Ascending aorta (tissue), 2 donors: ENCODE data around the gene ADRA1B. TPM values are rescaled to one million over a fixed set of nuclear protein-coding genes. Genes with fewer than 3 reads are reported as not detected.

ENCODE experiments used
- DNase-seq, 2 donors: peaks; one replicate each; pipeline ENCODE4 v3.0.0-alpha.2; 2019; ENCODE audit warnings: low spot score in 2 of 2
- H3K27ac ChIP-seq, 2 donors: fragments of 200-600 bp; sonication (generic); one replicate each; pipeline ENCODE4 v1.5.1; 2016 to 2017; ENCODE audit warnings: mild to moderate bottlenecking in 1 of 2
- H3K27me3 ChIP-seq: fragments of 200-600 bp; sonication (generic); one replicate; pipeline ENCODE4 v1.5.1; 2017
- H3K36me3 ChIP-seq, 2 donors: fragments of 200-600 bp; sonication (generic); one replicate each; pipeline ENCODE4 v1.5.1; 2016
- H3K4me1 ChIP-seq, 2 donors: fragments of 200-600 bp; sonication (generic); one replicate each; pipeline ENCODE4 v1.5.1; 2016 to 2017; ENCODE audit warnings: mild to moderate bottlenecking in 1 of 2
- H3K4me3 ChIP-seq, 2 donors: fragments of 200-600 bp; sonication (generic); one replicate each; pipeline ENCODE4 v1.5.1; 2016 to 2017; ENCODE audit warnings: mild to moderate bottlenecking in 1 of 2
- H3K9me3 ChIP-seq, 2 donors: fragments of 200-600 bp; sonication (generic); one replicate each; pipeline ENCODE4 v1.5.1; 2016
- CTCF ChIP-seq, 3 experiments: fragments of 200-600 bp in 2 of 3; fragments of 450-650 bp in 1 of 3; sonication (generic) in 2 of 3; IDR thresholded peaks; one replicate each; pipeline ENCODE4 v1.5.1; 2016 to 2019; ENCODE audit warnings: antibody characterized with exemption in 3 of 3, mild to moderate bottlenecking in 1 of 3, moderate library complexity in 1 of 3
- intact Hi-C: fragments of 100-400 bp; cut with DNase I; formaldehyde crosslinking; loops from one replicate; pipeline ENCODE4 v1.15.1; 2023
- total RNA-seq: library from RNA; depleted of rRNA; stranded (reverse); fragments of >200 nt; gene quantifications from one replicate; pipeline ENCODE4 v1.1.0, GENCODE V29; 2016

The ADRA1B gene
- 20.6 TPM for total RNA-seq

DNA sequence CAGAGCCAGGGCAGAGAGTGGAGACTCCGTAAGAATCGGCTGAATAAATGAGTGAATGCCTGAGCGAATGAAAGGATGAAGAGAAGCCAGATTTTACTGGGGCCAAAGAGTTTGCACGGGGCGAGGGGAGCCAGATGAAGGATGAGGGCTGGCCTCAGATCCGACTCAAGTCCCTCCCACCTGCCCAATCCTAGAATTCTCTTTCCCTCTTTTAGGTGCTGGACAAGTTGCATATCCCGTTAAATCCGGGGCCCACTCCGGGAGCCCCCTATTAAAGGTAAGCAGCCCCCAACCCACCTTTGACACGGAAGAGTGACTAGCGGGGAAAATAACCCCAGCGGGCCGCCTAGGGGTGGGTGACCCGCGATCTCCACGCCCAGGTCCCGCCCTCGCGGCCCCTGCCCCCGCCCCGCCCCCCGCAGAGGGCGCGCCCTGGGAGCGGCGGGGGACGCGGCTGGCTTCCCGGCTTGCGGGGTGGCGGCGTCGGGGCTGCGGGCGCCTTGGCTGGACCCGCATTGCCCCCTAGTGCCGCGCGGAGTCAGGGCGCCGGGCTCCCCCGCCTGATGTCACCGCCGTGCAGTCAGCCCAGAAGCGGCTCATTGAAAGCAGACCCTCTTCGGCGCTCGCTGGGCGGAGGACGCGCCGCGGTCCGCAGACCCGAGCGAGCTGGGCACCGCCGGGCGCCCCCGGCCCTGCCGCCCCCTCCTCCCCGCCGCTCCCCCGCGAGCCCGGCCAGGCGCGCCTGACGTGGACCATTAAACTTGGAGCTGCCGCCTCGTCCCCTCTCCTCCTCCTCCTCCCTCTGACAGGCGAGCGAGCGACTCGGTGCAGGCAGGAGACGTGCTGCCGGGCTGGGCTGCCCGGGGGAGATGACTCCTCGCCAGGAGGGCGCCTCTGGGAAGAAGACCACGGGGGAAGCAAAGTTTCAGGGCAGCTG is at the start of gene ADRA1B:
TSS of gene ADRA1B (plus strand) at position 579 of the 937 bp plus-strand sequence. CDS start 424 bp downstream, outside the sequence.
- Histone ChIP-seq H3K4me1 (peaks cover 27 to 41% of the 10 kb centered on the region in 2 donors), H3K27me3 (no peaks in the 10 kb centered on the region), H3K4me3 (peak within 1 kb of the TSS; percentile 59 to 84), H3K9me3 (no peaks in the 10 kb centered on the region), H3K27ac (peak within 1 kb of the TSS; percentile 93 to 94), H3K36me3 (no peaks in the 10 kb centered on the region)
- intact Hi-C loops: loop anchor here (1.0 to 10.0 kb wide), 7 partner anchors 51 to 472 kb away; no protein-coding TSS in a partner anchor
- peak in 1 of 2 donors; percentile 89 for DNase-seq
- TF ChIP-seq CTCF (IDR thresholded peaks at IDR 0.05): peak; percentile 61 to 89 (median 65)

DNA sequence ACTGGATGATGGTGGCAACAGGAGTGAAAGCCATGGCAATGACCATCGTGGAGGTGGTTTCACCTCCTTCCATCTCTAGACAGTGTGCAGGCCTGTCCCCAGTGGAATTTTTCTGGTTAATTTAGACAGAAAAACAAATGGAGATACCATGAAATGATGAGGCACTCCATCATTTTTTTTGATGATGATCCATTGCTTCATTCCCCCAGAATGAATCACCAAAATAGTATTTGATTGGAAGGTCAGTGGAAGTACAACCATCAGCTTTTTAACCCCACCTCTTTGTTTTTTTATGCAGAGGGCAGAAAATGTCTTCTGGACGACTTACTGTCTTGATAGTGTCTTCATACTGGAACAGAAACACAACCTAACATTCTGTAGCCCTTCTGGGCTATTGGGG is 42.6 kb upstream of the ADRA1B start:
- H3K36me3 ChIP-seq: no peaks in the 10 kb centered on the region
- intact Hi-C loops: no loop called here
- H3K4me1 ChIP-seq: peaks cover 4 to 12% of the 10 kb centered on the region in 2 donors
- H3K4me3 ChIP-seq: no peak overlapping the region
- H3K27me3 ChIP-seq: no peaks in the 10 kb centered on the region
- no peak for TF ChIP-seq CTCF (IDR thresholded peaks at IDR 0.05)
- no peaks in the 10 kb centered on the region for H3K9me3 ChIP-seq
- H3K27ac ChIP-seq: no peak overlapping the region
- no peak for DNase-seq

- intact Hi-C loops: no loop called here
- H3K4me1 ChIP-seq: peaks cover 7 to 18% of the 10 kb centered on the region in 2 donors
Measured at GRCh38 chr5:159874263-159874662, 42.0 kb upstream of the ADRA1B start.

GRCh38 chr5:159877016-159877415 is 39.3 kb upstream of the ADRA1B start:
- intact Hi-C loops: no loop called here

More at GRCh38 chr5:159874263-159874662, 42.0 kb upstream of the ADRA1B start:
- Histone ChIP-seq H3K4me3 (no peak overlapping the region), H3K27me3 (no peaks in the 10 kb centered on the region), H3K9me3 (no peaks in the 10 kb centered on the region), H3K36me3 (no peaks in the 10 kb centered on the region), H3K27ac (no peak overlapping the region)
- DNase-seq: no peak
- TF ChIP-seq CTCF (IDR thresholded peaks at IDR 0.05): no peak

GRCh38 chr5:159877894-159878448 is 38.3 kb upstream of the ADRA1B start:
- Histone ChIP-seq H3K4me3 (no peak overlapping the region), H3K27ac (peak overlapping the region; percentile 89 to 91), H3K27me3 (no peaks in the 10 kb centered on the region), H3K36me3 (no peaks in the 10 kb centered on the region), H3K9me3 (no peaks in the 10 kb centered on the region), H3K4me1 (peaks cover 12 to 32% of the 10 kb centered on the region in 2 donors)
- intact Hi-C loops: no loop called here
- DNase-seq: peak in 1 of 2 donors; percentile 77
- TF ChIP-seq CTCF (IDR thresholded peaks at IDR 0.05): no peak

More at GRCh38 chr5:159877016-159877415, 39.3 kb upstream of the ADRA1B start:
- no peaks in the 10 kb centered on the region for H3K9me3 ChIP-seq
- H3K4me3 ChIP-seq: no peak overlapping the region
- no peaks in the 10 kb centered on the region for H3K27me3 ChIP-seq
- DNase-seq: no peak
- no peak for TF ChIP-seq CTCF (IDR thresholded peaks at IDR 0.05)
- peak overlapping the region; percentile 89 to 91 for H3K27ac ChIP-seq
- H3K4me1 ChIP-seq: peaks cover 7 to 23% of the 10 kb centered on the region in 2 donors
- H3K36me3 ChIP-seq: no peaks in the 10 kb centered on the region
